ENCODE data around the gene ABCA9.
A peak's percentile ranks its signal among the peaks of the same experiment; 100 is the strongest.

ABCA9 gene

DNA sequence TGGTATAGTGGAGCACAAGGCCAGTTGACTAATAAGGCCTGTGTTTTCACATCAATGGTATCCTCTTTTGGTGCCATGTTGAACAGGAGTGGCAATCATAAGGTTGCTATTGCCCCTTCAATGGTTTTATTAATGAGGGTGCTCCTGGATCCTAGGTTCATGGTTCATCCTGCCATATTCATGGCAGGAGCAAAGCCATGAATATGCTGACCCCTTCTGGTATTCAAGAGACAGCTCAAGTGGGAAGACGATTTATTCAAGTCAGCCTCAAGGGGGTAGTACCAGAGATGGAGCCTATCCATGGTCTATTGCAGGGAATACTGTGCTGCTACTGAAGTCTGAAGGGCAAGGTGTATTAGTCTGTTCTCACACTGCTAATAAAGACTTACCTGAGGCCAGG lies 2.6 kb downstream of the ABCA9 start:
- H3K4me2 ChIP-seq (ENCODE audit: insufficient read depth, low read length): no peak overlapping the region
- no peaks in the 10 kb centered on the region for H4K20me1 ChIP-seq (ENCODE audit: insufficient read depth, low read length)
- H3K36me3 ChIP-seq (ENCODE audit: insufficient read depth, low read length): no peaks in the 10 kb centered on the region
- no peak overlapping the region for H3K27ac ChIP-seq (ENCODE audit: low read length)
- no peak overlapping the region for H3K4me3 ChIP-seq (ENCODE audit: low read depth in 1 of 2, low read length in 2 of 2)
- H3K79me2 ChIP-seq (ENCODE audit: insufficient read depth, low read length): no peaks in the 10 kb centered on the region
- H3K9ac ChIP-seq (ENCODE audit: low read depth, low read length): no peak overlapping the region
- H3K4me1 ChIP-seq (ENCODE audit: insufficient read depth, low read length): no peaks in the 10 kb centered on the region
- DNase-seq: no peak
- no peak overlapping the region for H2AFZ ChIP-seq (ENCODE audit: low read depth, low read length)
- no peaks in the 10 kb centered on the region for H3K9me3 ChIP-seq (ENCODE audit: insufficient read depth, low read length, severe bottlenecking)
- peaks cover 3% of the 10 kb centered on the region for H3K27me3 ChIP-seq (ENCODE audit: insufficient read depth, low read length, poor library complexity)
- no peak for TF ChIP-seq EZH2 (IDR thresholded peaks at IDR 0.05; ENCODE audit: borderline replicate concordance, low read depth, low read length, severe bottlenecking)
- TF ChIP-seq, protein P1, sequence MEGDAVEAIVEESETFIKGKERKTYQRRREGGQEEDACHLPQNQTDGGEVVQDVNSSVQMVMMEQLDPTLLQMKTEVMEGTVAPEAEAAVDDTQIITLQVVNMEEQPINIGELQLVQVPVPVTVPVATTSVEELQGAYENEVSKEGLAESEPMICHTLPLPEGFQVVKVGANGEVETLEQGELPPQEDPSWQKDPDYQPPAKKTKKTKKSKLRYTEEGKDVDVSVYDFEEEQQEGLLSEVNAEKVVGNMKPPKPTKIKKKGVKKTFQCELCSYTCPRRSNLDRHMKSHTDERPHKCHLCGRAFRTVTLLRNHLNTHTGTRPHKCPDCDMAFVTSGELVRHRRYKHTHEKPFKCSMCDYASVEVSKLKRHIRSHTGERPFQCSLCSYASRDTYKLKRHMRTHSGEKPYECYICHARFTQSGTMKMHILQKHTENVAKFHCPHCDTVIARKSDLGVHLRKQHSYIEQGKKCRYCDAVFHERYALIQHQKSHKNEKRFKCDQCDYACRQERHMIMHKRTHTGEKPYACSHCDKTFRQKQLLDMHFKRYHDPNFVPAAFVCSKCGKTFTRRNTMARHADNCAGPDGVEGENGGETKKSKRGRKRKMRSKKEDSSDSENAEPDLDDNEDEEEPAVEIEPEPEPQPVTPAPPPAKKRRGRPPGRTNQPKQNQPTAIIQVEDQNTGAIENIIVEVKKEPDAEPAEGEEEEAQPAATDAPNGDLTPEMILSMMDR (IDR thresholded peaks at IDR 0.05; ENCODE audit: borderline replicate concordance, extremely low read depth, low read length, poor library complexity, severe bottlenecking): peak; percentile 21
- no peak for ATAC-seq (ENCODE audit: insufficient read depth, low read depth)

DNA sequence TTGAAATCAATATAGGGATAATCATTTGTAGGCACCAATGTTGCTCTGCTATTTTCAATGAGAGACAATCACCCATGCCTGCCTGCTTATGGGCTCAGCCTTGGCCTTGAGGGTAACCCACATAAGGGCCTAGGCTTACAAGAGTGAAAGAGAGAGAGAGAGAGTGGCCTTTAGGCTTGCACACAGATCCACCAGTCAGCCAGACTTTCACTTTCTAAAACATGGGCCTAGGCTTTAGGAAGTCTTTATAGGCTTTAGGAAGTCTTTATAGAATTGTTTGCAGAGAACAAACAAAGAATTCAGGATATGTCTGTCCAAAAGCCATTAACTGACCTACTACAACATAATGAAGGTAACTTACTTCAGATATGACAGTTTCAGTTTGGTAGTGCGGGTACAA lies 3.4 kb downstream of the ABCA9 start:
- Histone ChIP-seq H3K27me3 (ENCODE audit: insufficient read depth, low read length, poor library complexity) (peaks cover 3% of the 10 kb centered on the region), H3K36me3 (ENCODE audit: insufficient read depth, low read length) (no peaks in the 10 kb centered on the region), H2AFZ (ENCODE audit: low read depth, low read length) (no peak overlapping the region), H3K79me2 (ENCODE audit: insufficient read depth, low read length) (no peaks in the 10 kb centered on the region), H3K4me2 (ENCODE audit: insufficient read depth, low read length) (no peak overlapping the region), H3K9ac (ENCODE audit: low read depth, low read length) (no peak overlapping the region), H3K4me3 (ENCODE audit: low read depth in 1 of 2, low read length in 2 of 2) (no peak overlapping the region), H3K27ac (ENCODE audit: low read length) (no peak overlapping the region), H3K9me3 (ENCODE audit: insufficient read depth, low read length, severe bottlenecking) (no peaks in the 10 kb centered on the region), H3K4me1 (ENCODE audit: insufficient read depth, low read length) (no peaks in the 10 kb centered on the region), H4K20me1 (ENCODE audit: insufficient read depth, low read length) (no peaks in the 10 kb centered on the region)
- TF ChIP-seq, protein P1 (IDR thresholded peaks at IDR 0.05; ENCODE audit: borderline replicate concordance, extremely low read depth, low read length, poor library complexity, severe bottlenecking): no peak
- no peak for TF ChIP-seq EZH2 (IDR thresholded peaks at IDR 0.05; ENCODE audit: borderline replicate concordance, low read depth, low read length, severe bottlenecking)
- ATAC-seq (ENCODE audit: insufficient read depth, low read depth) (no peak), DNase-seq (no peak)

- no peak overlapping the region for H2AFZ ChIP-seq (ENCODE audit: low read depth, low read length)
- no peak for ATAC-seq (ENCODE audit: insufficient read depth, low read depth)
- no peak for DNase-seq
- H3K4me3 ChIP-seq (ENCODE audit: low read depth in 1 of 2, low read length in 2 of 2): no peak overlapping the region
- H3K9ac ChIP-seq (ENCODE audit: low read depth, low read length): no peak overlapping the region
- H4K20me1 ChIP-seq (ENCODE audit: insufficient read depth, low read length): no peaks in the 10 kb centered on the region
- no peak overlapping the region for H3K4me2 ChIP-seq (ENCODE audit: insufficient read depth, low read length)
- peaks cover 3% of the 10 kb centered on the region for H3K27me3 ChIP-seq (ENCODE audit: insufficient read depth, low read length, poor library complexity)
- TF ChIP-seq EZH2 (IDR thresholded peaks at IDR 0.05; ENCODE audit: borderline replicate concordance, low read depth, low read length, severe bottlenecking): no peak
- TF ChIP-seq, protein P1 (IDR thresholded peaks at IDR 0.05; ENCODE audit: borderline replicate concordance, extremely low read depth, low read length, poor library complexity, severe bottlenecking): no peak
- H3K4me1 ChIP-seq (ENCODE audit: insufficient read depth, low read length): no peaks in the 10 kb centered on the region
- no peak overlapping the region for H3K27ac ChIP-seq (ENCODE audit: low read length)
- H3K9me3 ChIP-seq (ENCODE audit: insufficient read depth, low read length, severe bottlenecking): no peaks in the 10 kb centered on the region
- no peaks in the 10 kb centered on the region for H3K36me3 ChIP-seq (ENCODE audit: insufficient read depth, low read length)
- no peaks in the 10 kb centered on the region for H3K79me2 ChIP-seq (ENCODE audit: insufficient read depth, low read length)
Observed at GRCh38 chr17:69056179-69056823, 4.4 kb downstream of the ABCA9 start.

Data from DND-41 (cell line).